Measurements from ENCODE around the gene IFNL4.
"Not testable (repeated sequence)": the region's sequence is repeated elsewhere in the genome, so short reads cannot be mapped to it uniquely, and the experiment has no call there.

IFNL4 gene

DNA sequence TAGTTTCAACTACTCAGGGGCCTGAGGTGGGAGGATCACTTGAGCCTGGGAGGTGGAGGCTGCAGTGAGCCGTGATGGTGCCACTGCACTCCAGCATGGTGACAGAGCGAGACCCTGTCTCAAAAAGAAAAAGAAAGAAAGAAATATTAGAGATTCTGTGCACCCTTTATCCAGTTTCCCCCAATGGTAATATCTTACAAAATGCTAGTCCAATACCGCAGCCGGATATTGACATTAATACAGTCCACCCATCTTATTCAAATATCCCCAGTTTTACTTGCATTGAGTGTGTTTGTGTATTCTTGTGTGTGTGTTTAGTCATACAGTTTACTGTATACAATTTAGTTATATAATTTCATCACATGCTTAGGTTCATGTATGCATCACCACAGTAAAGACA, 8.6 kb upstream of the IFNL4 start:
- DNase-seq (ENCODE audit: low read depth in 2 of 2), result no peak

- no peak for DNase-seq (ENCODE audit: low read depth in 2 of 2)
These were observed 6.1 kb upstream of the IFNL4 start for GRCh38 chr19:39254531-39255345.

DNA sequence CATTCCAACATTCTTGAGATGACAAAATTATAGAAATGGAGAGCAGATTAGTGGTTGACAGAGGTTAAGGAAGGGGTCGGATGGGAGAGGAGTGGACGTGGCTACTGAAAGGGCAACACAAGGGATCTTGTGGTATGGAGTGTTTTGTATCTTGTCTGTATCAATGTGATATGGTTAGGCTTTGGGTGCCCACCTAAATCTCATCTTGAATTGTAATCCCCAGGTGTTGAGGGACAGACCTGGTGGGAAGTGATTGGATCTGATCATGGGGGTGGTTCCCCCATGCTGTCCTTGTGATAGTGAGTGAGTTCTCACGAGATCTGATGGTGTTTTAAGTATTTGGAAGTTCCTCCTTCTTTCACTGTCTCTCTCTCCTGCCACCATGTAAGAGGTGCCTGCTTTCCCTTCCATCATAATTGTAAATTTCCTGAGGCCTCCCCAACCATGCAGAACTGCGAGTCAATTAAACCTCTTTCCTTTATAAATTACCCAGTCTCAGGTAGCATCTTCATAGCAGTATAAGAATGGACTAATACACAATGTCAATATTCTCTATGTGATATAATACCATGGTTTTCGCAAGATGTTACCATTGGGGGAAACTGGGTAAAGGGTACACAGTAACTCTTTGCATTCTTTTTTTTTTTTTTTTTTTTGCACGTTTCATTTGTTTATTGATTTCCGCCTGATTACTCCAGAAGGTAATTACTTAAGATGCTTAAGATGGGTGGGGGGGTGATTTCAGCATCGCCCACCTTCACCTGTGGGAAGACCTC, 4.9 kb upstream of the IFNL4 start:
- DNase-seq (ENCODE audit: low read depth in 2 of 2), result no peak

DNA sequence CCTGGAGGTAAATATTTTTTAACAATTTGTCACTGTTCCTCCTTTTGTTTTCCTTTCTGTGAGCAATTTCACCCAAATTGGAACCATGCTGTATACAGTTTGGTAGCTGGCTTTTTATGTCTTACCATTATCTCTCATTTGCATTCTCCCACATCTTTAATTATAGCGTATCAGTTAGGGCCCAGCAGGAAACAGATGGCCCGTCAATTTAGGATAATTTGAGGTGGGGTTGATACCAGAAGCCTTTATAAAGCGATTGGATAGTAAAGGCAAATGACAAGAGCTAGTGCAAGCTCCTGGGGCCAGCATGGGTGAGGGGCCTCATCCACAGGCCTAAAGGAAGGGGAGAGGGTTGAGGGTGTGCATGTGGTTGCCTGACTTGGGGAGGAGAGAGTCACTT, 3.8 kb upstream of the IFNL4 start:
- DNase-seq (ENCODE audit: low read depth in 2 of 2), result no peak

DNA sequence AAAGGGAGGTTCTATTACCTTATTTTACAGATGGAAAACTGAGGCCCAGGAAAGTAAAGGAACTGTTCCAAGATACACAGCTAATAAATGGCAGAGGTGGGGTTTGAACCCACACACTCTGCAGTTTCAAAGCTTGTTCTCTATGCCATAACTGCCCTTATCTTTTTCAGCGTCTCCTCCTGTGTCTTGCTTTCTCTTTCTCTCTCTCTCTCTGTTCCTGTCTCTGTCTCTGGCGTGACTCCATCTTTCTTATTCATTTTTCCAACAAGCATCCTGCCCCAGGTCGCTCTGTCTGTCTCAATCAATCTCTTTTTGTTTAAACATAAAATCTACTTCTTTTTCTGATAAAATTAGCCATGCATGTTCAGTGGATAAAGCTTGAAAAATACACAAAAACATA, 3.2 kb upstream of the IFNL4 start:
- no peak for DNase-seq (ENCODE audit: low read depth in 2 of 2)

GRCh38 chr19:39251081-39251480, 2.4 kb upstream of the IFNL4 start:
- DNase-seq (ENCODE audit: low read depth in 2 of 2), result no peak

DNA sequence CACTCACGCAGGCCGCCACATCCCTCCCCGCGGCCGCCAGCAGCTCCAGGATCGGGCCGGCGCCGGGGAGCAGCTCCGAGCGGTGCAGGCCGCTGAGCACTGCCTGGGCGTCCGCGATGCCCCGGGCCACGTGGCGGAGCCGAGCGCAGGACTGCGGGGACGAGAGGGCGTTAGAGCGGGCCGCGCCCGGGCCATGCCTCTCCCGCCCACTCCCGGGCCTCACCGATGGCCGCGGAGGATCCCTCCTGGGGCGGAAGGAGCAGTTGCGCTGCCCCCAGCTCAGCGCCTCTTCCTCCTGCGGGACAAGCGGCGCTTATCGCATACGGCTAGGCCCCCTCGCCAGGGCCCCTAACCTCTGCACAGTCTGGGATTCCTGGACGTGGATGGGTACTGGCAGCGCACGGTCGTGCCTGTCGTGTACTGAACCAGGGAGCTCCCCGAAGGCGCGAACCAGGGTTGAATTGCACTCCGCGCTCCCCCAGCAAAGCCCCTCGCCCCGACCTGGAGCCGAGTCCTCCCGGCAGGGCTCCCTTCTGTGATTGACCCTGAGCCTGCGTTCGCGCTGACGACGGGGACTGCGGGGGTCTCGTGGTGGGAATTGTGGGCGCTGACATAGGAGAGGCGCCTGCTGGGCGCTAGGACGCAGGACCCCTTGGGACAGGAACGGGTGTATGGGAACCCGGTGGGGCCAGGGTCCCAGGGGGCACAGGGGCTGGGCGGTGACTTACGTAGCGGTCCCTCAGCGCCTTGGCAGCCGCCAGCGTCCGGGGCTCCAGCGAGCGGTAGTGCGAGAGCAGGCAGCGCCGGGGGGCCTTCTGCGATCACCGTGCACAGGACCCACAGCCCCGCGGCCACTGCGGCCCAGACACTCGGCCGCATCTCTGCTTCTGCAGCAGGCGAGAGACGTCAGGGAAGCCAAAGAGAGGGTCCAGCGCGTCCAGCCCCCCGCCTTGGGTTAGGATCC, 673 bp downstream of the IFNL4 start:
- DNase-seq (ENCODE audit: low read depth in 2 of 2), result no peak

- DNase-seq (ENCODE audit: low read depth in 2 of 2), result no peak
These were observed 1.5 kb downstream of the IFNL4 start for GRCh38 chr19:39246951-39247669.

DNA sequence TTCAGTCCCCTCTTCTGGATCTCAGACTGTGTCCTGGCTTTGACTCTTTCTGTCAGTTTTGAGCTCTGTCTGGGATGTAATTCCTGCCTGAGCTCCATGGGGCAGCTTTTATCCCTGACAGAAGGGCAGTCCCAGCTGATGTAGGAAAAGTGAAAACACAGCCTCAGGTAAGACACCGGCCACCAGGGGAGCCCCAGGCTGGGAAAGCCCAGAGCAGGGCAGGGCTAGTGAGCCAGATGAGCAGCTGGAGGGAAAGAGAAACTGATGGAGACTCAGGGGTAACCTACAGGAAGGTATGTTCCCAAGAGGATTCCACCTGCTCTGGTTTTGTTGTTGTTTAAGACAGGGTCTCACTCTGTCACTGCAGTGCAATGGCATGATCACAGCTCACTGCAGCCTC, 3.5 kb downstream of the IFNL4 start:
- not testable (repeated sequence) for DNase-seq (ENCODE audit: low read depth in 2 of 2)

DNA sequence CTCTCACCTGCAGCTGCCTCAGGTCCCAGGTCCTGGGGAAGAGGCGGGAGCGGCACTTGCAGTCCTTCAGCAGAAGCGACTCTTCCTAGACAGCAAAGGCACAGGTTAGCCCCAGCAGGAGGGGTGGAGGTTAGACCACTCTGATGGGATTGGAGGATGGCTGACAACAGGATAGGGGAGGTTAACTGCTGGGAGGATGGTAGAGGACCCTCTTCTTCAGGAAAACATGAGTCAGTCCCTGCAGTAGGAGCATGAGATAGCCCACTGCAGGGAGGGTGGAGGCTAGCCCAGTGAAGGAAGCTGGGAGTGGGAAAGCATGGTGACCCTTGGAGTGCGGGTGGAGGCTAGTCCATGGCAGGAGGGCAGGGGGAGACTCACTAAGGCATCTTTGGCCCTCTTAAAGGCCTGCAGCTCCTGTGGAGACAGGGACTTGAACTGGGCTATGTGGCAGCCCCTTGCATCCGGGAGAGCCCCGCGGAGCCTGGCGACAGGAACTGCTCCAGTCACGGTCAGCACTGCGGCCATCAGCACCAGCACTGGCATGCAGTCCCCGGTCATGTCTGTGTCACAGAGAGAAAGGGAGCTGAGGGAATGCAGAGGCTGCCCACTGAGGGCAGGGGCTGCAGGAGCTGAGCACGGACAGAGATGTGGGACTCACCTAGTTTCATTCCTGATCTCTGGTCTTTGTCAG, 4.1 kb downstream of the IFNL4 start, which contains the start of gene IFNL3:
Gene IFNL3, minus strand, starts transcription at position 597 of the 691 bp plus-strand sequence. Its CDS starts 39 bp downstream, at position 558.
- DNase-seq (ENCODE audit: low read depth in 2 of 2), result not testable (repeated sequence)

GRCh38 chr19:39243741-39244140, 4.9 kb downstream of the IFNL4 start:
- DNase-seq (ENCODE audit: low read depth in 2 of 2), result not testable (repeated sequence)

GRCh38 chr19:39240421-39240820, 8.2 kb downstream of the IFNL4 start:
- no peak for DNase-seq (ENCODE audit: low read depth in 2 of 2)

DNA sequence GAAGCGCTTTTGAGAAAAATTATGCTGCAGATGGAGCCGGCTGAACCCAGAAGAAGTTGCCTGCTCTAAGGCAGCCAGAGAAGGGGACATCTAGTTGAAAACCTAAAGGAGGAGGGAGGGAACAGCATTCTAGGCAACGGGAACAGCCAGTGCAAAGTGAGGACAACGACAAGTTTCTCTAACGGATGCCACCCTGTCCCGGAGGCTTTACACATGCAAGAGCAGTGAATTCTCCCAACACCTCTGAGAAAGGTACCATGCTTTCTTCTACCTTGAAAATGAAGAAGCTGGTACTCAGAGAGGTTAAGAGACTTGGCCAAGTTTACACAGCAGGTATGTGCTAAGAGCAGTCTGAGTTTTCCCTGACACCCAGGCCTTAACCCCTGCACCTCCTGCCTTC, 9.7 kb downstream of the IFNL4 start:
- no peak for DNase-seq (ENCODE audit: low read depth in 2 of 2)

DNA sequence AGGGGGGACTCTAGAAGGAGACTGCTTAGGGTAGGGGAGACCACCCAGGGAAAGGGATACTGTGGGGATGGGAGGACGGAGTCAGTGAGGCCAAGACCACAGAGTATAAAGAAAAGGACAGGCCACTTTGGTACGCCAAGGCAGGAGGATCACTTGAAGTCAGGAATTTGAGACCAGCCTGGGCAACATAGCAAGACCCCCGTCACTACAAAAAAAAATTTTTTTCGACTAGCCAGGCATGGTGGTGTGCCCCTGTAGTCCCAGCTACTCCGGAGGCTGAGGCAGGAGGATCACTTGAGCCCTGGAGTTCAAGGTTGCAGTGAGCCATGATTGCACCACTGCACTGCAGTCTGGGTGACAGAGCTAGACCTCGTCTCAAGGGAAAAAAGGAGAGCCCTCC, 10.4 kb downstream of the IFNL4 start:
- DNase-seq (ENCODE audit: low read depth in 2 of 2), result no peak

GRCh38 chr19:39237200-39238184, 11.2 kb downstream of the IFNL4 start:
- DNase-seq (ENCODE audit: low read depth in 2 of 2), result no peak

DNA sequence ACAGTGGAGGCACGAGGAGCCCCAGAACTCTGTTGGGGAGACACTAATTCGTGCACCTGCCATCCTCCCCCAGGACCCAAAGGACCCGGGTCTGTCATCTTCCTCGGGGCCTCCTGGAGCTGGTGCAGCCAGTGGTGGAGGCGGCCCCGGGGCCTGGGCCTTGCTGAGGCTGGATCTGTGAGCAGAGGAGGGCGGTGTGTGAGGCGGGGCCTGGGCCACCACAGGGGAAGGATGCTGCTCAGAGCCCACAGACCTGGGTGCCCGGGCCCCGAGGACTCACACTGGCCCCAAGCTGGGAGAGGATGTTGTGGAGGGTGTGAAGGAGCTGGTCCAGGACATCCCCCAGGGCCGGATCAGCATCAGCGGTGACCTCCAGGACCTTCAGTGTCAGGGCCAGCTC, 12.1 kb downstream of the IFNL4 start:
- DNase-seq (ENCODE audit: low read depth in 2 of 2), result no peak

DNA sequence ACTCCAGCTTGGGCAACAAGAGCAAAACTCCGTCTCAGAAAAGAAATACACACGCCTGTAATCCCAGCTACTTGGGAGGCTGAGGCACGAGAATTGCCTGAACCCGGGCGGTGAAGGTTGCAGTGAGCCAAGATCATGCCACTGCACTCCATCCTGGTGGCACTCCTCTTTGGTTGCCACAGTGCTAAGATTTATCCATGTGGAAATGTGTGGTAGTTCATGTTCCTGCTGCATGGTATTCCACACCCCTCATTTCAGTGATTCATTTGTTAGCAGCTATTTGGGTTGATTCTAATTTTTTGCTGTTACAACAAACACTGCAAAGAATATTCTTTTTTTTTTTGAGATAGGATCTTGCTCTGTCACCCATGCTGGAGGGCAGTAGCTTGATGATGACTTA, 15.9 kb downstream of the IFNL4 start:
- DNase-seq (ENCODE audit: low read depth in 2 of 2), result no peak

GRCh38 chr19:39230096-39230764, 18.4 kb downstream of the IFNL4 start:
- no peak for DNase-seq (ENCODE audit: low read depth in 2 of 2)

DNA sequence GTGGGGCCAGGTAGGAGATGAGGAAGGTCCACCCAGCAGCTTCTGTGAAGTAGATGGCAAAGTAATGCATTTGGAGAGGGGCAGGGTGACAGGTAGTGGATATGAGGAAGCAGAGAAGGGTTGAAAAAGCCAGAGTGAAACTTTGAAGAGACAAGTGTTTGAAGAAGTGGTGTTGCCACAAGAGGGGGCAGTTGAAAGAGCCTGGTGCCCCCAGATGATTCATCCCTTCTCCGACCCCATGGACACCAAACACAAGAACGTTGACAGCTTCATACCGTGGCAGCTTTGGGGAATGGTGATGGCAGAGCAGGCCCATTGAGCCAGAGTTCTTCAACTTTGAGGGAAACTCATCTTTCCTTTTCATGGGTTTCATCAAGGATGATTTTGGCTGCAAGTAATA, 23.7 kb downstream of the IFNL4 start:
- no peak for DNase-seq (ENCODE audit: low read depth in 2 of 2)

All from fibroblast of skin of left biceps (primary cell).